Activated CD4-positive, alpha-beta T cell treated with anti-CD3 and anti-CD28 coated beads, Interleukin-2, amount 50 U/mL, for 48 hours (primary cell): ENCODE data around the gene MOB1A.
A peak's percentile ranks its signal among the peaks of the same experiment; 100 is the strongest.
"Not testable (repeated sequence)": the region's sequence is repeated elsewhere in the genome, so short reads cannot be mapped to it uniquely, and the experiment has no call there.

ENCODE experiments used
- DNase-seq, 2 experiments: peaks; one replicate each; pipeline ENCODE4 v3.0.0-alpha.2; 2020

MOB1A gene

GRCh38 chr2:74198461-74199274 lies 20.0 kb upstream of the MOB1A start, which contains the start of gene MTHFD2:
Gene MTHFD2, plus strand, starts transcription at chr2:74198615. Its CDS starts 27 bp downstream, at chr2:74198642.
- peak; percentile 92 to 94 for DNase-seq

- no peak for DNase-seq
These were observed 19.4 kb upstream of the MOB1A start for GRCh38 chr2:74198023-74198460.

- no peak for DNase-seq
These were observed 18.4 kb upstream of the MOB1A start for GRCh38 chr2:74197049-74197448.

GRCh38 chr2:74194799-74195198 lies 16.1 kb upstream of the MOB1A start:
- no peak for DNase-seq

GRCh38 chr2:74191596-74192380 lies 13.1 kb upstream of the MOB1A start:
- DNase-seq = no peak

- no peak for DNase-seq
These were observed 10.0 kb upstream of the MOB1A start for GRCh38 chr2:74188696-74189095.

- DNase-seq = no peak
These were observed 9.4 kb upstream of the MOB1A start for GRCh38 chr2:74188018-74188601.

GRCh38 chr2:74186706-74187105 lies 8.0 kb upstream of the MOB1A start:
- DNase-seq = not testable (repeated sequence)

GRCh38 chr2:74186038-74186437 lies 7.4 kb upstream of the MOB1A start:
- peak; percentile 41 to 57 for DNase-seq

- no peak for DNase-seq
These were observed 5.2 kb upstream of the MOB1A start for GRCh38 chr2:74183878-74184277.

GRCh38 chr2:74181739-74182138 lies 3.1 kb upstream of the MOB1A start:
- no peak for DNase-seq

- no peak for DNase-seq
These were observed 585 bp upstream of the MOB1A start for GRCh38 chr2:74179063-74179865.

- DNase-seq = no peak
These were observed 983 bp downstream of the MOB1A start for GRCh38 chr2:74177696-74178095.

- DNase-seq = no peak
These were observed 3.8 kb downstream of the MOB1A start for GRCh38 chr2:74174909-74175308.

GRCh38 chr2:74168739-74169138 lies 9.9 kb downstream of the MOB1A start:
- DNase-seq = no peak

- DNase-seq = no peak
These were observed 13.9 kb downstream of the MOB1A start for GRCh38 chr2:74164761-74165160.

- no peak for DNase-seq
These were observed 15.7 kb downstream of the MOB1A start for GRCh38 chr2:74162951-74163350.

GRCh38 chr2:74155830-74156229 lies 22.8 kb downstream of the MOB1A start:
- no peak for DNase-seq

- no peak for DNase-seq
These were observed 25.7 kb downstream of the MOB1A start for GRCh38 chr2:74152954-74153353.

- no peak for DNase-seq
These were observed 28.9 kb downstream of the MOB1A start for GRCh38 chr2:74149570-74150319.

- DNase-seq = no peak
These were observed 29.5 kb downstream of the MOB1A start for GRCh38 chr2:74149247-74149525.
